A673 (cell line): ENCODE measurements around the gene SLC27A1.
A peak's percentile ranks its signal among the peaks of the same experiment; 100 is the strongest.

ENCODE experiments used
- EZH2 ChIP-seq: fragments of 200-600 bp; sonication (generic); IDR thresholded peaks from 2 replicates; pipeline ENCODE4 v1.6.1; 2017; ENCODE audit warnings: borderline replicate concordance, low read depth, mild to moderate bottlenecking, mixed read lengths, antibody characterized with exemption, low read length; ENCODE audit not compliant: poor library complexity, severe bottlenecking
- TF ChIP-seq, protein P1 (sequence below): fragments of 300-800, 200-600 bp; sonication (generic); conservative IDR thresholded peaks from 2 replicates; pipeline ENCODE4 v1.5.1; 2017; ENCODE audit warnings: low read depth, mild to moderate bottlenecking, antibody characterized with exemption, low read length, moderate library complexity, mixed read lengths

DNA sequence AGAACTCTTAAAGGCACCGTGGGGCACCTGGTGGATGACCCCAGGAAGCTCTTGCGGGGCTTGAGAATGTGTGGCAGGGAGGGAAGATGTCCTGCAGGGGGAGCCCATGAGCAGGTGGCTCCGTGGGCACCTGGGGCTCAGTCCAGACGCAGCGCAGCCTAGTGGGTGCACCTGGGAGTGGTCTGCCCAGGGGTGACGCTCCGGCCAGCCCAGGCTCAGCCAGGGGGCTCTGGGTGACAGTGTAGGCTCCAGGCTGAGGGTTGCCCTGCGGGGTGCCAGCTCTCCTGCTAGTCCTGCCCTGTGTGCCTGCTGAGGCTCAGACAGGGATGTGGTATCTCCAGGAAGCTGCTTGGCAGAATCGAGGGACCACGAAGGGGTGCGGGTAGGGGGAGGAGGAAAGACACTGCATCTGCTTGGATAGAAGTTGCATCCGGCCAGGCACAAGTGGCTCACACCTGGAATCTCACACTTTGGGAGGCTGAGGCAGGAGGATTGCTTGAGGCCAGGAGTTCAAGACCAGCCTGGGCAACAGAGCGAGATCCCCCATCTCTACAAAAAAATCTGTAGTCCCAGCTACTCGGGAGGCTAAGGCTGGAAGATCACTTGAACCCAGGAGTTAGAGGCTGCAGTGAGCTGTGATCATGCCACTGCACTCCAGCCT lies 26.1 kb downstream of the SLC27A1 start:
- no peak for TF ChIP-seq EZH2
- TF ChIP-seq, protein P1, sequence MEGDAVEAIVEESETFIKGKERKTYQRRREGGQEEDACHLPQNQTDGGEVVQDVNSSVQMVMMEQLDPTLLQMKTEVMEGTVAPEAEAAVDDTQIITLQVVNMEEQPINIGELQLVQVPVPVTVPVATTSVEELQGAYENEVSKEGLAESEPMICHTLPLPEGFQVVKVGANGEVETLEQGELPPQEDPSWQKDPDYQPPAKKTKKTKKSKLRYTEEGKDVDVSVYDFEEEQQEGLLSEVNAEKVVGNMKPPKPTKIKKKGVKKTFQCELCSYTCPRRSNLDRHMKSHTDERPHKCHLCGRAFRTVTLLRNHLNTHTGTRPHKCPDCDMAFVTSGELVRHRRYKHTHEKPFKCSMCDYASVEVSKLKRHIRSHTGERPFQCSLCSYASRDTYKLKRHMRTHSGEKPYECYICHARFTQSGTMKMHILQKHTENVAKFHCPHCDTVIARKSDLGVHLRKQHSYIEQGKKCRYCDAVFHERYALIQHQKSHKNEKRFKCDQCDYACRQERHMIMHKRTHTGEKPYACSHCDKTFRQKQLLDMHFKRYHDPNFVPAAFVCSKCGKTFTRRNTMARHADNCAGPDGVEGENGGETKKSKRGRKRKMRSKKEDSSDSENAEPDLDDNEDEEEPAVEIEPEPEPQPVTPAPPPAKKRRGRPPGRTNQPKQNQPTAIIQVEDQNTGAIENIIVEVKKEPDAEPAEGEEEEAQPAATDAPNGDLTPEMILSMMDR: peak; percentile 99
